Astrocyte (in vitro differentiated cells and primary cell): ENCODE results near the gene WDR27.

Source experiments
- CTCF ChIP-seq: IDR thresholded peaks from 2 replicates; pipeline ENCODE4 v1.5.1; 2011; ENCODE audit warnings: low read depth, mild to moderate bottlenecking, inconsistent platforms, low read length, moderate library complexity; ENCODE audit not compliant: insufficient read depth
- EZH2 ChIP-seq: IDR thresholded peaks from 2 replicates; pipeline ENCODE4 v1.6.1; 2012; ENCODE audit warnings: mild to moderate bottlenecking, low read length, inconsistent platforms; ENCODE audit not compliant: insufficient read depth

- TF ChIP-seq CTCF (no peak), EZH2 (no peak)
Measured at GRCh38 chr6:169490830-169491229, 211.0 kb downstream of the WDR27 start.
